HG03457 (cell line): ENCODE data around the gene PDSS2.
A peak's percentile ranks its signal among the peaks of the same experiment; 100 is the strongest.
"Not testable (repeated sequence)": the region's sequence is repeated elsewhere in the genome, so short reads cannot be mapped to it uniquely, and the experiment has no call there.

ENCODE experiments used
- ATAC-seq: cut with Tn5 transposase; IDR thresholded peaks from one replicate; pipeline ENCODE4 v1.9.1; 2021; ENCODE audit warnings: moderate number of reproducible peaks; ENCODE audit not compliant: unreplicated experiment

Gene PDSS2

GRCh38 chr6:107475826-107476225, 16.5 kb upstream of the PDSS2 start:
- ATAC-seq: not testable (repeated sequence)

- ATAC-seq: not testable (repeated sequence)
Observed at GRCh38 chr6:107475360-107475759, 16.0 kb upstream of the PDSS2 start.

- ATAC-seq: no peak
Observed at GRCh38 chr6:107473660-107474059, 14.3 kb upstream of the PDSS2 start.

- no peak for ATAC-seq
Observed at GRCh38 chr6:107470364-107470763, 11.0 kb upstream of the PDSS2 start.

DNA sequence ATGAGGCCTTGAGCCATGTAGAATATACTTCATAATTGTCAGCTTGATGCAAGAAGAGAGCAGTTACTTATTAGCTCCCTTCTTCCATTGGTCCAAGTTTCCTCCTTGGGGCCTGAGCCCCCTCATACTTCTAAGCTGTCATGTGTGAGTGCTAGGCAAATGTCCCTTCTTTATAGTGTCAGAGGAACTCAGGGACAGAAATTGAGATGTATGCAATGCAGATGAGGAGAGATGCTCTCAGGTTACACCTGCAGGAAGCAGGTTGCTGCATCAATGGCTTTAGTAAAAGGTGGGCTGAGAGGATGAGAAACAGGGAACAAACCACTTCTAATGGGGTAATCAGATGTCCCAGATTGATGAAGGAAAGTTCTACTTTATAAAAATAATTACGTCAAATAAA, 6.7 kb upstream of the PDSS2 start:
- no peak for ATAC-seq

GRCh38 chr6:107460083-107460631, 793 bp upstream of the PDSS2 start:
- ATAC-seq: no peak

DNA sequence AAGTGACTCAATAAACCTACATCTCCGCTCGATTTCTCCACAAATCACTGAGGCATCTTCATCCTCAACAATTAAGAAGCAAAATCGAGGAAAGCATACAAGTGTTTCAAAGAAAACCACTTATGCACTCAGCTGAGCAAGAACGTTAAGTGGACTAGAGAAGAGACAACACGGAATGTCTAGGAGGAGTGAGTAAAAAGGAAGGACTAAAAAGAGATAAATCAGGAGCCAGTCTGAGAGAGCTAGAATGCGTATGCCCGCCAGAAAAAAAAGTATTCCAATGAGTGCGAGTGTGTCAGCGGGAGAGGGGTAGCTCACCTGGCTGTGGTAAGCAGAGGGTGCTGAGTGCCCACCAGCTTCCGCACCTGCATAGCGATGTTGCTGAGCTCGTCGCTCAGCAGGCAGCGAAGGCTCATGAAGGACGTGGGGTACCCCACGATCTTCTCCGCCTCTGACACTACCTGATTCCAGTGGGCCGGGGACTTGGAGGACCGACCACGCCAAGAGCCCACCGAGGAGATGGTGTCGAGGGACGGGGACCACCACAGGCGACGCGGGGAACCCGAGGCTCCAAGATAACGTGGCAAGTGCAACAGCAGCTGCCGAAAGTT, 587 bp downstream of the PDSS2 start:
- ATAC-seq: peak; percentile 31

- ATAC-seq: no peak
Observed at GRCh38 chr6:107448776-107449175, 10.6 kb downstream of the PDSS2 start.

DNA sequence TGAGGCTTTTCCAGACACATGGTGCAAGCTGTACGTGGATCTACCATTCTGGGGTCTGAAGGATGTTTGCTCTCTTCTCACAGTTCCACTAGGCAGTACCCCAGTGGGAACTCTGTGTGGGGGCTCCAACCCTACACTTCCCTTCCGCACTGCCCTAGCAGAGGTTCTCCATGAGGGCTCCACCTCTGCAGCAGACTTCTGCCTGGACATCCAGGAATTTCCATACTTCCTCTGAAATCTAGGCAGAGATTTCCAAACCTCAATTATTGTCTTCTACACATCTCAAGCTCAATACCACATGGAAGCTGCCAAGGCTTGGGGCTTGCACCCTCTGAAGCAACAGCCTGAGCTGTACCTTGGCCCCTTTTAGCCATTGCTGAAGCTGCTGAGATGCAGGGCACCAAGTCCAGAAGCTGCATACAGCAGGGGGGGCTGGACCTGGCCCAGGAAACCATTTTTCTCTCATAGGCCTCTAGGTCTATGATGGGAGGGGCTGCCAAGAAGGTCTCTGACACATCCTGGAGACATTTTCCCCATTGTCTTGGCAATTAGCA, 11.6 kb downstream of the PDSS2 start:
- ATAC-seq: no peak

DNA sequence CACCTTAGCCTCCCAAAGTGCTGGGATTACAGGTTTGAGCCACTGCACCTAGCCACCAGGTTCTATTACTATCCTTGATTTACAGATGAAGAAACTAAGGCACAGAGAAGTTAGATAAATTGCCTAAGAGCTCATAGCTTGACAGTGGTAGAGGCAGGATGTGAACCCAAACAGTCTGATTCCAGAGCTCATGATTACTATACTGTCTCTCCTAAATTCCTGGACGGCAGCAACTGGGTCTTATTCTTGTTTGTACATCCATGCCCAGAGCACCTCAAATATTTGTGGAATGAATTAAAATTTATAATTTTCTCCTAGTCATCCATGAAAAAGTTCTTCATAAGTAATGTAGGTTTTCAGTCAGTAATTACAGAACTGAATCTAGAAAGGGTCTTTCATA, 15.1 kb downstream of the PDSS2 start:
- no peak for ATAC-seq

- ATAC-seq: no peak
Observed at GRCh38 chr6:107443608-107444267, 15.6 kb downstream of the PDSS2 start.

DNA sequence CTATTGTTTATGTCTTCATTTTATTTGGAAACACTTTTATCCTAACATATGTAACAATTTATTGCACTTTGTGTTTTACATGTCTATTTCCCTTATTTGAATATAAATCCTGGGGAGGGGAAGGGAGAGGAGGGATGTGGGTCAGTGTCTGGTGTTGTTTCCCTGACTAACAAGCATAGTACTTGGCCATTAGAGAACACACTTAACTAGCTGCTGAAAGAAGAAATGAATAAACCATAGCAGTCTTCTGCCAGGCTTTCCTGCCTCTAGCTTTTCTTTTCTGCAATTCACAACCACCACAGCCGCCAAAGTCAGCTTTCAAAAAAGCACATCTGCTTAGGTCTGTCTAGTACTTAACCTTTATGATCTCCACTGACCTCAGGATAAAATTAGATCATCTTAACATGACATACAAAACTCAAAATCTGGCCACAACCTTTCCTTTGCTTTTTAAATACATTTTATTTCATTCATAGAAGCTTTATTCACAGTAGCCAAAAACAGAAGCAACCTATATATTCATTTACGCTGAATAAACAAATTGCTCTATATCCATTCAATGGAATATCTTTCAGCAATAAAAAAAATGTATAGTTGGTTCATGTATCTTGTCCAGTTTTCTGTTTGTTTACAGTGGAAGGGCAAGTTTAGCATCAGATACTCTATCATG, 16.3 kb downstream of the PDSS2 start:
- no peak for ATAC-seq

GRCh38 chr6:107441682-107442081, 17.7 kb downstream of the PDSS2 start:
- no peak for ATAC-seq

- no peak for ATAC-seq
Observed at GRCh38 chr6:107440936-107441335, 18.4 kb downstream of the PDSS2 start.

GRCh38 chr6:107439406-107439805, 20.0 kb downstream of the PDSS2 start:
- no peak for ATAC-seq

DNA sequence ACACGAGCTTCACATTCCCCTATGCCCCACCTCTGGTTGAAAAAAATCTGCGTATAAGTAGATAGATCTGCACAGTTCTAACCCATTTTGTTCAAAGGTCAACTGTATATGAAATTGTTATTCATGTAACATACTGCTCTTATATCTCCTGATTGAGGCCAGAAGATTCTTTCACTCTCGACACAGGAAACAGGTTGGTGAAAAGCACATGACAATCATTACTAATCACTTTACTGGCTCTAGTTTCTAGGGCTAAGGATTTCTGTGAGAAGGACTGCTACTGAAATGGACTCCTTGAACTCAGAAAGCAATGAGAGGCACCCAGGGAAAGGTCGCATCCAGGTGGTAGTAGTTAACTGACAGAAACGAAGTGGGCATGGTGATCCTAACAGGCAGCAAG, 21.7 kb downstream of the PDSS2 start:
- no peak for ATAC-seq

DNA sequence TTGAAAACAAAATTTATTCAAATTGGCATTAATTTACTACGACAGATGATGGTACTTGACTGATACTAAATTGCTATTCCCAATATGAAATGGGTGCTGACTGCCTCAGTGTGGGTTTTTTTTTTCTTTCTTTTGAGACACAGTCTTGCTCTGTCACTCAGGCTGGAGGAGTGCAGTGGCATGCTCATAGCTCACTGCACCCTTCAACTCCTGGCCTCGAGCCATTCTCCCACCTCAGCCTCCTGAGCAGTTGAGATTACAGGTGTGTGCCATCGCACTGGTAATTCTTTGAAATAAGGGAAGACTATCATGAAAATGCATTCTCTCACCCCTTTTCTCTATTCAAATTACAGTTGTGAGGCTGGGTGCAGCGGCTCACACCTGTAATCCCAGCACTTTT, 22.5 kb downstream of the PDSS2 start:
- no peak for ATAC-seq

DNA sequence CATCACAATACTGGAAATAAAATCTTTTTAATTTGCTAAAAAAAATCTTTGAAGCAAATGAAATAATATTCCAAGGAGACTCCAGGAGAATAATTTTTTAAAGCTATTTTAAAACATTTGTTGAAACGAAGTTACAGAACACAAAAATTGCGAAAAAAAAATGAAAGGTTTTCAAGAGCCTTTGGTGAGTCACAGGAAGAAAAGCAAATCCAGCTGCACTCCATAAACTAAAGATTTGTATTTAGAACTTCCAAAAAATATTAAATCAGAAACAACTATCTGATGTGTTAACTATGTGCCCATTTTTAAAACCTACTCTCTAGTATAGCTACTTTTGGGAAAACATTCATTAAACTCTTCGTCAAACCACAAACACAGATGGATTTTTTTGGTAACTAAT, 23.6 kb downstream of the PDSS2 start:
- ATAC-seq: no peak

DNA sequence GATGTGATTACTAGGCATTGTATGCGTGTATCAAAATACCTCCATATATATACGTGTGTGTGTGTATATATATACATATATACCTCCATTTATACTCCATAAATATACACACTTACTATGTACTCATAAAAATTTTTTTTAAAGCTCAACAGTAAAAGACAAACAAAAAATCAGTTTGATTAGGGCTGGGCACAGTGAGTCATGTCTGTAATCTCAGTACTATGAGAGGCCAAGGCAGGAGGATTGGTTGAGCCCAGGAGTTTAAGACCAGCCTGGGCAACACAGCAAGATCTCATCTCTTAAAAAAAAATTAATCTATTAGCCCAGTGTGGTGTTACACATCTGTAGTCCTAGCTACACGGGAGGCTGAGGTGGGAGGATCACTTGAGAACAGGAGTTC, 24.6 kb downstream of the PDSS2 start:
- ATAC-seq: no peak

DNA sequence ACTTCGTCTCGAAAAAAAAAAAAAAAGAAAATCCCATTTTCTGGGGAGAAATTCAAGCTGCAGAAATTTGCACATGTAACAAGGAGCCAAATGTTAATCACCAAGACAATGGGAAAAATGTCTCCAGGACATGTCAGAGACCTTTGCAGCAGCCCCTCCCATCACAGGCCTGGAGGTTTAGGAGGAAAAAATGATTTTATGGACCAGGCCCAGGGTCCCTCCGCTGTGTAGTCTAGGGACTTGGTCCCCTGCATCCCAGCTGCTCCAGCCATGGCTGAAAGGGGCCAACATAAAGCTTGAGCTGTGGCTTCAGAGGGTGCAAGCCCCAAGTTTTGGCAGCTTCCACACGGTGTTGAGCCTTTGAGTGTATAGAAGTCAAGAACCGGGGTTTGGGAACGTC, 33.4 kb downstream of the PDSS2 start:
- not testable (repeated sequence) for ATAC-seq

DNA sequence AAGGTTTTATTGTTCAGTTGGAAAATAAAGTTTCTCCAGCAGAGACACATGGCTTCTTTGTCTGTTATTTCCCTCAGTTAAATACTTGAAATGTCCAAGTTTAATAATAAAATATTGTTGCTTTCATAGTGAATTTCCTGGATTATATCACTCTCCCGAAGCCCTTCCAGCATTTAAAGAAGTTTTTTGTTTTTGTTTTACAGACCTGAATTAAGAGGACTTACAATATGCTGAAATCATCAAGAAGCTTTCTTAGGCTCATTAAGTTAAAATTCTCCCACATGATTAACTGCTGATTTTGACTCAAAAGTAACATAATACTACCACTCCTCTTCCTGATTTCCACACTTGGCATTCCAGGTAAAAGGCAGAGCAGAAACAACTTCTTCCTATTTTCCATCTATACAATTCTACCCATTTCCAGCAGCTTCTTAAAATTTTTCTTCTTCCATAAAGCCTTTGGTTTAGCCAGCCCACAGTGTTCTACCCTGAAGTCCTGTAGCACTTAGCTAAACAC, 35.8 kb downstream of the PDSS2 start:
- no peak for ATAC-seq
